Activated CD4-positive, alpha-beta T cell treated with anti-CD3 and anti-CD28 coated beads, Interleukin-2, amount 50 U/mL, for 16 hours (primary cell): ENCODE data around the gene SEL1L2.

ENCODE experiments used
- DNase-seq: peaks from one replicate; pipeline ENCODE4 v3.0.0-alpha.2; 2020

Gene SEL1L2

GRCh38 chr20:13809373-13809772, 181.0 kb downstream of the SEL1L2 start:
- no peak for DNase-seq

DNA sequence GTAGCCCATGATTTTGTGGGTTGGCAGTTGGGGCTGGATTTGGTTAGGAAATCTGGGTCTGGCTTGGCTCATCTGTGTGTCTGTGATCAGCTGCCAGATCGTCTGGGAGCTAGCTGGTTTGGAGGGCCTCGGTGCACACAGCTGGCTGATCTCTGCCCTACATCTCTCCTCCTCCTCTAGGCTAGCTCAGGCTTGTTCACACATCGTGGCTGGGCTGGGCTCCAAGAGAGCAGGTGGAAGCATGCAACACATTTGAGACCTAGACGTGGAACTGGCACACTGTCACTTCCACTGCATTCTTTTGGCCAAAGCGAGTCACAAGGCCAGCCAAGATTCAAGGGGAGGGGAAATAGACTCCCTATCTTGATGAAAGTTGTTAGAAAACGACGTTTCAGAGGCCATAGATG, 189.7 kb downstream of the SEL1L2 start:
- DNase-seq = no peak

DNA sequence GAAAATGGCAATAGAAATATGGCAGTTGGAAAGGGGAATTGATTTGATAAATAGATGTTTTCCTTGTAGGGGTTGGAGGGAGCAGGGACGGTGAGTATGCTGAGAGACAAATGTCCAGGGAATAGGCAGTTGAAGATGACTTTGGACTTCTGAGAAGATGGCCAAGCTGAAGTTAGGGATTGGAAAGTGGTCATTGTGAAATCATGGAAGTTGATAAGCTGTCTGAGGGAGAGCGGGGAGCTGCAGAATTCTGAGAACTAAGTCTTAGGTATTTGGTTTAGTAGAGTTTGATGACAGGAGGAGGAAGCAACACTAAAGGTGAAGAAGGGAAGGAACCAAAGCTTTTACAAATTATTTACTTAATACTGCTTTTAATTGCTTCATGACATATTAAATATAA, 190.4 kb downstream of the SEL1L2 start:
- DNase-seq = no peak
